ENCODE data around the gene UTF1.

UTF1 gene

GRCh38 chr10:133207041-133207600, 22.9 kb upstream of the UTF1 start:
- Histone ChIP-seq H3K27ac (no peak overlapping the region), H3K4me3 (no peak overlapping the region)

GRCh38 chr10:133207627-133208026, 22.4 kb upstream of the UTF1 start:
- H3K4me3 ChIP-seq = no peak overlapping the region
- H3K27ac ChIP-seq = no peak overlapping the region

DNA sequence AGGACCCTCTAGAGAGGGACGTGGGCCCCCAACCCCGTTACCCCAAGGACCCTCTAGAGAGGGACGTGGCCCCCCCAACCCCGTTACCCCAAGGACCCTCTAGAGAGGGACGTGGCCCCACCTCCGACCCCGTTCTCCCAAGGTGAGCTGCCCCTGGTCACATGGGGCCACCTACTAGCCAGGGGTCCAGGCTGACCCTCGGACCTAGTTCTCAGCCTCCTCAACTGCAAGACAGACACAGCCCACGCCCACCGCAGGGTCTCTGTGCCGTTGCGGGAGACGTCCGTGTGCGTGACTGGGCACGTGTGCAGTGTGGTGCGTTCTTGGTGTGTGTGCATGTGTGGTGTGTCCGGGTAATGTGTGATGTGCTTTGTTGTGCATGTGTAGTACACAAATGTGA, 21.6 kb upstream of the UTF1 start:
- Histone ChIP-seq H3K4me3 (no peak overlapping the region), H3K27ac (no peak overlapping the region)

DNA sequence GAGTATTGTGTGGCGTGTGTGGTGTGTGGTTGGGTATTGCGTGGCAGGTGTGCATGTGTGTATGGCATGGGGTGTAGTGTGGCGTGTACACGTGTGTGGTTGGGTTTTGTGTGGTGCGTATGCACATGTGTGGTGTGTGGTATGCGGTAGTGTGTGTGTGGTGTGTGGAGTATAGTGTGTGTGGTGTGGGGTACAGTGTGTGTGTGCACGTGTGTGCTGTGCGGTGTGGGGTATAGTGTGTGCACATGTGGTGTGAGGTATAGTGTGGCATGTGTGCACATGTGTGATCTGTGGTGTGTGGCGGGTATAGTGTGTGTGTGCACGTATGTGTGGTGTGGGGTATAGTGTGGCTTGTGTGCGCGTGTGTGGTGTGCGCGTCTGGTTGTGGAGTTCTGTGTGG, 20.9 kb upstream of the UTF1 start:
- Histone ChIP-seq H3K27ac (no peak overlapping the region), H3K4me3 (no peak overlapping the region)

DNA sequence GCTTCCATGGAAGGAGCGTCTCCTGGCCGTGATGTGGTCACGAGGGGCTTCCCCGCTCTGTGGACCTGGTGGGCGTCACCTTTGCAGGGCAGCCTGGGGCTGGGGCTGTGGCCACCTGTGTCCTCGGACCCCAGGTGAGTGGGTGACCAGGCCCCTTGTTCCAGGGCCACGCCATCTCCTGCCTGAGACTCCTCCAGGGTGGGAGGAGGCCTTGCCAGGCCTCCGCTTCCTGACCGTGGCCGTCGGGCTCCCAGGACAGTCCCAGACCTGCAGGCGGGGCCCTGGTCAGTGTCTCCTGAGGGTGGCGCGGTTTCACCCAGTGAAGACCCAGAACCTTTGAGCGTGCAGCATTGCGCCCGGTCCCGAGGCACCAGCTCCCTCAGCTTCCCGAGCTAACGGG, 20.4 kb upstream of the UTF1 start:
- Histone ChIP-seq H3K4me3 (no peak overlapping the region), H3K27ac (no peak overlapping the region)

DNA sequence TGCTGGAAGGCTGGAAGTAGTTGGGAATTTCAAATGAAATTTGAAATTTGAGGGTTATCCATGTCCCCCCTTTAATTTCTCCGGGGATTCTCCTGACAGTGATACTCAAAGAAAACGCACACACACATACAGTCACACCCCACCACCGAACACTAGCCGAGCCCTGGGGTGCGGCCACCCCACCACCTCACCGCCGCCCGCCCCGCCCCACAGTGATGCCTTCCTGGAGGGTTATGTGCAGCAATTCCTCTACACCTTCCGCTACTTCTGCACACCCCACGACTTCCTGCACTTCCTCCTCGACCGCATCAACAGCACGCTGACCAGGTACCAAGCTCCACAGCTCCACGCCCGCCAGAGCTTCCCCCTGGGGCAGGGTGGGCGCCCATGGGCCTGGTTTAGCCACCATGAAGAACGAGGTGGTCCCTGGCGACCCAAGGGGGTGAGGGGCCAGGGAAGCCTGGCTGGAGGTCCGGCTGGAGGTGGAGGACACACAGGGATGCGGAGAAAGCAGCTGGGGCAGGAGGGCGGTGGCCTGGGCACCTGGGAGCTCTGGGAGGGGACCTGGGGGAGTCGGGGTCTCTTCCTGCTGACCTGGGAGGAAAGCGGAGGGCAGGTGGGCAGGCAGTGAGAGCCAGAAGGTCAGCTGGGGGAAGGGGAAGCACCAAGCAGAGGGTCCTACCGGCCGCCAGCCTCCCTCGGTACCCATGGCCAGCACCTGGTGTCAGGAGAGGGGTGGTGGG, 19.4 kb upstream of the UTF1 start:
- Histone ChIP-seq H3K4me3 (no peak overlapping the region), H3K27ac (no peak overlapping the region)

DNA sequence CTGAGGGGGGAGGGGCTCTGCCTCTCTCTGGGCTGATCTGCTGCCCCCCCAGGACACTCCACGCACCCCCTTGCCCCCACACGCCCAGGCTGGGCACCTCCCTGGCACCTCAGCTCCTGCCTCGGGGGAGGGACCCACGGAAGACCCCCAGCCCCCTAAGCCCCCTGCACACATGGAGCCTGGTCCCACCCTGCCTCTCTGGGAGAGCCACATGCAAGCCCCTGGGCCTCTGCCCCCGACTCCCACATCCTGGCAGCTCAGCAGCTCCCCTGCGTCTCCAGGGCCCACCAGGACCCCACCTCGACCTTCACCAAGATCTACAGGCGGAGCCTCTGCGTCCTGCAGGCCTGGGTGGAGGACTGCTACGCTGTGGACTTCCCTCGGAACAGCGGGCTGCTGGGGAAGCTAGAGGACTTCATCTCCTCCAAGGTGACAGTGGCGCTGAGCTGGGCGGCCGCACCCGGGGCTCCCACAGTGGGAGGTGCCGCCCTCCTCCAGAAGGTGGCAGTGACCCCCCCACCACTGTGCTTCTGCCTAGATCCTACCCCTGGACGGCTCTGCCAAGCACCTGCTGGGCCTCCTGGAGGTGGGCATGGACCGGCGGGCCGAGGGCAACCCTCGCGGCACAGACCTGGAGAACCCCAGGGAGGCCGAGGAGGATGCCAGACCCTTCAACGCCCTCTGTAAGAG, 18.7 kb upstream of the UTF1 start:
- Histone ChIP-seq H3K27ac (no peak overlapping the region), H3K4me3 (no peak overlapping the region)

DNA sequence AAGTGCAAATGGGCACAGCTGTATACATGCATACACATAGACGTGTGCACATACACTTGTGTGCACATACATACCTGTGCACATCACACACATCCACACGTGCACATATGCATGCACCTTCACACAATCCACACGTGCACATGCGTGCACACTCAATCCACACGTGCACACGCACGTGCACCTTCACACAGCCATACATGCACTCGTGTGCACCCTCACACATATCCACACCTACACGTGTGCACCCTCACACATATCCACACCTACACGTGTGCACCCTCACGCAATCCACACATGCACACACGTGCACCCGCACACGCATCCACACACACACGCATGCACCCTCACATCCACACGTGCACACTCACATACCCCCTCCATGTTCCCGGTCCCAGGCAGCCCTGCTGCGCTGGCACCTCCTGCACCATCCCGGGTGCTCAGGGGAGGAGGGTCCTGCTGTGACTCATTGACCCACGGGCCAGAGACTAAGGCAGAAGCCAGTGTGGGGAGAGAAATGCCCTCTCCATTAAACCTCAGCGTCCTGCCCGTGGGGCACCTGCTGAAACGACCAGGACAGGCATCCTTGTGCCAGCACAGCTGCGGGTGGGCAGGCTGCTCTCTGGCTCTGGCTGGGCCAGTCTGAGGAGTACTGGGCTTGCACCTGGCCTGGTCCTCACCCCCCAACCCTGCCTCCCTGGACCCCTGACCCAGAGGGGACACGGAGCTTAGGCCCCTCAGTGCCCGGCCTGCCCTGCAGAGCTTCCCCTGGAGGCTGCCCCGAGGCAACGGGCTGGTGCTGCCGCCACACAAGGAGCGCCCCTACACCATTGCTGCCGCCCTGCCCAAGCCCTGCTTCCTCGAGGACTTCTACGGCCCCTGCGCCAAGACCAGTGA, 17.8 kb upstream of the UTF1 start:
- Histone ChIP-seq H3K27ac (no peak overlapping the region), H3K4me3 (no peak overlapping the region)

- H3K27ac ChIP-seq = no peak overlapping the region
- no peak overlapping the region for H3K4me3 ChIP-seq
Measured at GRCh38 chr10:133212853-133213494, 17.0 kb upstream of the UTF1 start.

GRCh38 chr10:133213641-133214467, 16.2 kb upstream of the UTF1 start:
- no peak overlapping the region for H3K4me3 ChIP-seq

GRCh38 chr10:133214468-133215410, 15.3 kb upstream of the UTF1 start:
- Histone ChIP-seq H3K27ac (no peak overlapping the region), H3K4me3 (no peak overlapping the region)

More at GRCh38 chr10:133213641-133214467, 16.2 kb upstream of the UTF1 start:
- no peak overlapping the region for H3K27ac ChIP-seq

DNA sequence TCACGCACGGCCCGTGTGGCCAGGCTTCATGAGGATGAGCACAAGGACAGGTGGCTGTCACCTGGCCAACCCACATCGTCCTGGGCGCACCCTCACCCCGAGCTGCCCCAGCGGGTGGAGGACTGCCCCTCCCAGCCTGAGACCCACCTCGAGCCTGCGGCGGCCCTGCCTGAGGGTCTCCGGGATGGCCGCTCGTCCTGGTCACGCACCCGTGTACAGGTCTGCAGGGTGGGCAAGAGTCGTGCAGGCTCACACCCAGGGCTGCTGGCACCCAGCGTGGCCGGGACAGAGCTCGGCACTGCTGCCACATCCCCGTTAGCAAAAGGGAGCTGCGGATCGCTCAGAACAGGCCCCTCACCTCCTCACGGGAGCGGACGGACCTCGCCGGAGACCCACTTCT, 14.4 kb upstream of the UTF1 start:
- Histone ChIP-seq H3K27ac (no peak overlapping the region), H3K4me3 (no peak overlapping the region)

GRCh38 chr10:133216776-133217175, 13.2 kb upstream of the UTF1 start:
- Histone ChIP-seq H3K4me3 (no peak overlapping the region), H3K27ac (no peak overlapping the region)

DNA sequence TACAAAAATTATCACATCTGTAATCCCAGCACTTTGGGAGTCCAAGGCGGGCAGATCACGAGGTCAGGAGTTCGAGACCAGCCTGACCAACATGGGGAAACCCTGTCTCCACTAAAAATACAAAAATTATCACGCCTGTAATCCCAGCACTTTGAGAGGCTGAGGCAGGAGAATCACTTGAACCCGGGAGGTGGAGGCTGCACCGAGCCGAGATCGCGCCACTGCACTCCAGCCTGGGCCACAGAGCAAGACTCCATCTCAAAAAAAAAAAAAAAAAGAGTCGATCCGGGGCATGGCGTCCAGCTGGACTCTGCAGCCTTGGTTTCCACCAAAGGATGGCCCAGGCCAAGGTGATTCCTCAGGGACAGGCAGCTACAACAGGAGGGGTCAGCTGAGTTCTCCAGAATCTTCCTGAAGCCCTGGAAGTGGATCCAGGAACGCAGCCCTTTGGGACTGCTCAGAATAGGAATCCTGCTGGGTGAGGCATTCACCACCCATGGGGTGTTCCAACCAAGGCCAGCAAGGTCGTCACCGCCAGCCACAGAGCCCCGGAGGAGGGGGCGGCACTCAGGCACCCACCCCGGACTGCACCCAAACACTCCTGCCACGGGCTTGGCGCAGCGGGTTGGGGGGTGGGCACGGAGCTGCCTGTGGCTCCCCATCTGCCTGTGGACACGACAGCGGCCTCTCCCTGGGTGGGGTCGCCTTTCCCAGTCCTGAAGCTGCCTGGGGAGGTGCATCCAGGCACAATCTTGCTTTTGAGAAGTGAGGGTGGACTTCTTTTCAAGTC, 12.0 kb upstream of the UTF1 start:
- H3K27ac ChIP-seq = no peak overlapping the region
- no peak overlapping the region for H3K4me3 ChIP-seq

DNA sequence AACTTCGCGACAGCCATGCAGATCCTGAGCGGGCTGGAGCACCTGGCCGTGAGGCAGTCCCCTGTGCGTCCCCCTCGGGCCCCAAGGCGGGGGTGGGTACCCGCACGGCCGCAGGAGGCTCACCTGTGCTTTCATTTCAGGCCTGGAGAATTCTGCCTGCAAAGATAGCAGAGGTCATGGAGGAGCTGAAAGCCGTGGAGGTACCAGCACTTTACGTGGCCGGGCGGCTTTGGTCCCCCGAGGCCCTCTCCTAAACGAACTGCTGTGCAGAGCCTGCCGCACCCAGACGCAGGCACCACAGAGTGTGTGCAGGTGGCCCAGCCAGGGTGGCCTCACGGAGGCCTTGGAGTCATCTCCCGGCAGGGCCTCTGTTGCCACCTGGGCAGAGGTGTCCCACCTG, 11.1 kb upstream of the UTF1 start:
- no peak overlapping the region for H3K4me3 ChIP-seq
- no peak overlapping the region for H3K27ac ChIP-seq

DNA sequence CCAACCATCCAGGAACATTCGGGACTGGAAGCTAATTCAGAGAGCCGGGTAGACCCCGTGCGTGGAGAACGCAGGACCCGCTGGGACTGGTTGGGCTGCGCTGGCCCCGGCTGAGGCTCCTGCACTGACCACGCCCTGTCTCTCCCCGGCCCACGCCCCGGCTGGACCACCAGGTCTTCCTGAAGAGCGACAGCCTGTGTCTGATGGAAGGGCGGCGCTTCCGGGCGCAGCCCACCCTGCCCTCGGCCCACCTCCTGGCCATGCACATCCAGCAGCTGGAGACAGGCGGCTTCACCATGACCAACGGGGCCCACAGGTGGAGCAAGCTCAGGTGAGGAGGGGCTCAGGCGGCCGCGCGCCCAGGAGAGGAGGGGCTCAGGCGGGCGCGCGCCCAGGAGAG, 10.2 kb upstream of the UTF1 start:
- Histone ChIP-seq H3K4me3 (no peak overlapping the region), H3K27ac (no peak overlapping the region)

DNA sequence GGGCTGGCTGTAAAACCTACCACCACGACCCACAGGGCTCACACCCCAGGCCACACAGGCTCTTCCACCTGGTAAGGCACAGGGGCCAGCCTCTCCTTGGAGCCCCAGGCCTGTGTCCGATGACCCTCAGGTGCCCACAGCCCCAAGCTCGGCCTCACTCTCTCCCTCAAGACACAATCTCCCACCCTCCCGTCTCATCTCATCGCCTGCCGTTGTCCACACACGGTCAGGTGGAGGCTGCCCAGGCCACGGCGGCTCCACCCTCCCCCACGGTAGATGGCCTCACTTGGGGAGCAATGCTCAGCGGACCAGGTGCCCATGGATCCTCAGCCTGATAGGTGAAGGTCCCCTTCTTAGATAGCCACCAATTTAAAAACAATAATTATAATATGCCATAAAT, 8.7 kb upstream of the UTF1 start:
- Histone ChIP-seq H3K27ac (no peak overlapping the region), H3K4me3 (no peak overlapping the region)
